Tibial nerve (tissue), 3 donors: ENCODE results near the gene SLC25A45.

Experiments
- POLR2A ChIP-seq, 2 donors: fragments of 450-650 bp; IDR thresholded peaks; one replicate each; pipeline ENCODE4 v1.6.1; 2017; ENCODE audit warnings: antibody characterized with exemption in 2 of 2, mild to moderate bottlenecking in 2 of 2, moderate library complexity in 2 of 2
- TF ChIP-seq, protein P1 (sequence below), 5 experiments: fragments of 200-600 bp in 3 of 5; fragments of 450-650 bp in 2 of 5; sonication (generic) in 3 of 5; IDR thresholded peaks; one replicate each; pipeline ENCODE4 v1.5.1; 2016 to 2019; ENCODE audit warnings: antibody characterized with exemption in 5 of 5, mild to moderate bottlenecking in 3 of 5, moderate library complexity in 2 of 5

DNA sequence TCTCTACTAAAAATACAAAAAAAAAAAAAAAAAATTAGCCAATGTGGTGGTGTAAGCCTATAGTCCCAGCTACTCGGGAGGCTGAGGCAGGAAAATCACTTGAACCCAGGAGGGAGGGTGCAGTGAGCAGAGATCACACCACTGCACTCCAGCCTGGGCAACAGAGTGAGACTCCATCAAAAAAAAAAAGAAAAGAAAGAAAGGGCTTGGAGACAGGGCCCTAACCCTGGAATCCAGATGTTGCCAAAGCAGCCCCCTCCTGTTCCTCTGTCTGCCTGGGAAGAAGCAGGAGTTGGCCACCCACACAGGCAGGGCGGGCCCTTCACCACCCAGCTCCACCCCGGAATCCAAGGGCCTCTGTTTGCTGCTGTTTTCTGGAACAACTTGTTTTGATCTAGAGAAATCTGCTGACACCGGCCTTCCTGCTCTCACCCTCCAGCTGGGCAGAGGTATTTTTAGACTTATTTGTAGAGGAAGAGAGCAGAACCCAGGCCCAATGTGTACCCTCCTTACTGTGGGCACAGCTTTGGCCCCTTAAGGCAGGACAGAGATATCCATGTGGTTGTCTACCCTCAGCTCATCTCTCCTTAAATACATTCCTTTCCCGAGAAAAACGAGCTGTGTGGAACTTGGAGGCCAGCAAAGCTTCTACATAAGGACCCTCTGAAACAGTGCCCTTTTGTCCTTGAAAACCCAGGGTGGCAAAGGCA lies 37.5 kb upstream of the SLC25A45 start:
- TF ChIP-seq, protein P1, sequence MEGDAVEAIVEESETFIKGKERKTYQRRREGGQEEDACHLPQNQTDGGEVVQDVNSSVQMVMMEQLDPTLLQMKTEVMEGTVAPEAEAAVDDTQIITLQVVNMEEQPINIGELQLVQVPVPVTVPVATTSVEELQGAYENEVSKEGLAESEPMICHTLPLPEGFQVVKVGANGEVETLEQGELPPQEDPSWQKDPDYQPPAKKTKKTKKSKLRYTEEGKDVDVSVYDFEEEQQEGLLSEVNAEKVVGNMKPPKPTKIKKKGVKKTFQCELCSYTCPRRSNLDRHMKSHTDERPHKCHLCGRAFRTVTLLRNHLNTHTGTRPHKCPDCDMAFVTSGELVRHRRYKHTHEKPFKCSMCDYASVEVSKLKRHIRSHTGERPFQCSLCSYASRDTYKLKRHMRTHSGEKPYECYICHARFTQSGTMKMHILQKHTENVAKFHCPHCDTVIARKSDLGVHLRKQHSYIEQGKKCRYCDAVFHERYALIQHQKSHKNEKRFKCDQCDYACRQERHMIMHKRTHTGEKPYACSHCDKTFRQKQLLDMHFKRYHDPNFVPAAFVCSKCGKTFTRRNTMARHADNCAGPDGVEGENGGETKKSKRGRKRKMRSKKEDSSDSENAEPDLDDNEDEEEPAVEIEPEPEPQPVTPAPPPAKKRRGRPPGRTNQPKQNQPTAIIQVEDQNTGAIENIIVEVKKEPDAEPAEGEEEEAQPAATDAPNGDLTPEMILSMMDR (IDR thresholded peaks at IDR 0.05): peak in 1 of 5 experiments; percentile 8
- peak; percentile 61 to 76 for TF ChIP-seq POLR2A (IDR thresholded peaks at IDR 0.05)
